HFFc6 (cell line): ENCODE data around the gene IFI35. TPM values are rescaled to one million over a fixed set of nuclear protein-coding genes. Genes with fewer than 3 reads are reported as not detected.
A peak's percentile ranks its signal among the peaks of the same experiment; 100 is the strongest.
"Not testable (repeated sequence)": the region's sequence is repeated elsewhere in the genome, so short reads cannot be mapped to it uniquely, and the experiment has no call there.

Source experiments
- DNase-seq: peaks from one replicate; pipeline ENCODE4 v3.0.0-alpha.2; 2018
- H3K27ac Mint-ChIP-seq: 2 replicates; pipeline ENCODE4 v1.8.0; 2020; ENCODE audit warnings: mild to moderate bottlenecking, mixed read lengths
- H3K27me3 Mint-ChIP-seq: 2 replicates; pipeline ENCODE4 v1.8.0; 2021; ENCODE audit warnings: mild to moderate bottlenecking, moderate library complexity, mixed read lengths; ENCODE audit not compliant: insufficient read depth
- H3K36me3 Mint-ChIP-seq: 2 replicates; pipeline ENCODE4 v1.8.0; 2021; ENCODE audit warnings: low read depth, mixed read lengths
- H3K4me1 Mint-ChIP-seq: 2 replicates; pipeline ENCODE4 v1.8.0; 2020; ENCODE audit warnings: low read depth, mixed read lengths
- H3K4me3 Mint-ChIP-seq: 2 replicates; pipeline ENCODE4 v1.8.0; 2020; ENCODE audit warnings: mild to moderate bottlenecking, moderate library complexity, mixed read lengths
- H3K9me3 Mint-ChIP-seq: 2 replicates; pipeline ENCODE4 v1.8.0; 2020; ENCODE audit warnings: mild to moderate bottlenecking, mixed read lengths
- CTCF ChIP-seq: fragments of 200-600 bp; sonication (generic); IDR thresholded peaks from 2 replicates; pipeline ENCODE4 v1.5.0; 2021; ENCODE audit warnings: antibody characterized with exemption, mild to moderate bottlenecking
- total RNA-seq, 6 experiments: library from RNA; stranded (reverse); fragmentation: NEBNext Ultra II Directional; extraction: Animal tissue kit (Norgen Biotek cat#: 25700); gene quantifications; 2 replicates in 1 of 6; 3 replicates in 5 of 6; pipeline ENCODE4 v1.2.3, GENCODE V29; 2021

Gene IFI35
- total RNA-seq, 6 experiments from 2014 or later = 6.3 to 22.4 (median 18.8) TPM

GRCh38 chr17:43040655-43041054 is 34.1 kb downstream of the IFI35 start:
- peaks cover 21% of the 10 kb centered on the region for H3K4me1 Mint-ChIP-seq
- DNase-seq = no peak
- no peak for TF ChIP-seq CTCF
- no peaks in the 10 kb centered on the region for H3K36me3 Mint-ChIP-seq
- no peaks in the 10 kb centered on the region for H3K9me3 Mint-ChIP-seq
- H3K27me3 Mint-ChIP-seq = no peaks in the 10 kb centered on the region; the same call in 1 of the 2 replicates
- no peak overlapping the region for H3K27ac Mint-ChIP-seq
- no peak overlapping the region for H3K4me3 Mint-ChIP-seq

DNA sequence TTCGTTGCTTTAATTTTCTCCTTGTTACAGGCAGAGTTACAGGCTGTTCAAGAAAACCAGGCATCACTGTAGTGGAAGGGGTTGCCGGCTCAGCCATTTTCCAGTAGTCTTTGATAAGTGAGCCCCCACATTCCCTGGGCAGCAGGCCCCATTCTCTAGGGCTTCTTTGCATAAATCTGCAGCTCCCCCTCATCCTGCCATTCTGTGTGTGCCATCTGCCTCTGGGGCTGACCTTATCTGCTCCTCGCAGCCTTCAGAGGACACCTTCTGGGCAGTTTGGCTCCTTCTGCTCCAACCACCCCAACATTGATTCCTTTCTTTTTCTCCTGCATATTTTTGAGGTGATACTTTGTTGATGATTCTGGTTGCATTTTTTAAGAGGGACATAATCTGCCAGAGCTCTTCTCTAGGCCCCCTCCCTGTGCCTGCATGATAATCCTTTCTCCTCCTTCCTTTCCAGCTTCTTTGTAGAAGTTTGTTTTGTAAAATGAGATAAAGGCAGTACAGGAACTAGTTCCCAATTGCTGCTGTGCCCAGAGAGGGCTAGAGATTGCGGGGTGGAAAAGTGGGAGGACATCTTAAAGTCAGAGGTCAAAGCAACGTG is 35.5 kb downstream of the IFI35 start:
- TF ChIP-seq CTCF = no peak
- Mint-ChIP-seq H3K36me3 (no peaks in the 10 kb centered on the region), H3K4me3 (no peak overlapping the region), H3K27ac (no peak overlapping the region), H3K9me3 (no peaks in the 10 kb centered on the region), H3K4me1 (peaks cover 21% of the 10 kb centered on the region), H3K27me3 (no peaks in the 10 kb centered on the region; the same call in 1 of the 2 replicates)
- DNase-seq = no peak

- TF ChIP-seq CTCF = no peak
- Mint-ChIP-seq H3K27ac (peak overlapping the region; percentile 32; the same call in 1 of the 2 replicates), H3K4me3 (no peak overlapping the region), H3K36me3 (no peaks in the 10 kb centered on the region), H3K4me1 (peaks cover 21% of the 10 kb centered on the region), H3K27me3 (no peaks in the 10 kb centered on the region; the same call in 1 of the 2 replicates), H3K9me3 (no peaks in the 10 kb centered on the region)
- DNase-seq = peak; percentile 17
These were observed 36.7 kb downstream of the IFI35 start for GRCh38 chr17:43043307-43043706.

DNA sequence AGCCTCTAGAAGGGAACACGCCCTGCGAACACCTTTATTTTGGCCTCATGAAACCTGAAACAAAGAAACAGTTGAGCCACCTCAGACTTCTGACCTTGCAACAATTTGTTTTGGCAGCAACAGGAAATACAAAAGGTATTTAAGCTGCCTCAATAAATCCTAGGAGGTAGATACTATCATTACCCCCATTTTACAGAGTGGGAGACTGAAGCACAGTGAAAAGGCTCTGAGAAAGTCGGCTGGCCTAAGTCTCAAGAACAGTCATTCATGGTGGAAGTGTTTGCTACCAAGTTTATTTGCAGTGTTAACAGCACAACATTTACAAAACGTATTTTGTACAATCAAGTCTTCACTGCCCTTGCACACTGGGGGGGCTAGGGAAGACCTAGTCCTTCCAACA is 37.4 kb downstream of the IFI35 start:
- no peak for DNase-seq
- Mint-ChIP-seq H3K36me3 (no peaks in the 10 kb centered on the region), H3K27ac (no peak overlapping the region), H3K27me3 (no peaks in the 10 kb centered on the region; the same call in 1 of the 2 replicates), H3K4me1 (peaks cover 21% of the 10 kb centered on the region), H3K4me3 (no peak overlapping the region), H3K9me3 (no peaks in the 10 kb centered on the region)
- TF ChIP-seq CTCF = no peak

DNA sequence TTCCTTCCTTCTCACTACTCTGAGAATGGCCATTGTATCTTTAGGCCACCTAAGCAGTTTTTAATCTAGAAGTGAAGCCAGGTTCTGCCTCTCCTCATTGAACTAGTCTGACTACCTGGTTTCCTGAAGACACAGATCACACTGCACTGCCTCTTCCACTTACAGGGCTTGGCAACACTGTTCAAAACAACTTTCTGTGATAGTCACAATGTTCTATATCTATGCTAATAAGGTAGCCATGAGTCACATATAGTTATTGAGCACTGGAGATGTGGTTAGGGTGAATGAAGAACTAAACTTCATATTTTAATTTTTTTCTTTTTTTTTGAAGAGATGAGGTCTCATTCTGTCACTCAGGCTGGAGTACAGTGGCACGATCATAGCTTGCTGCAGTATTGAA is 45.4 kb downstream of the IFI35 start:
- TF ChIP-seq CTCF = no peak
- no peak overlapping the region for H3K27ac Mint-ChIP-seq
- no peak for DNase-seq
- H3K4me1 Mint-ChIP-seq = no peaks in the 10 kb centered on the region
- H3K4me3 Mint-ChIP-seq = no peak overlapping the region
- H3K9me3 Mint-ChIP-seq = no peaks in the 10 kb centered on the region
- no peaks in the 10 kb centered on the region; the same call in 1 of the 2 replicates for H3K27me3 Mint-ChIP-seq
- H3K36me3 Mint-ChIP-seq = peaks cover 23% of the 10 kb centered on the region

- not testable (repeated sequence) for H3K9me3 Mint-ChIP-seq, H3K27me3 Mint-ChIP-seq, H3K4me1 Mint-ChIP-seq, H3K4me3 Mint-ChIP-seq, H3K27ac Mint-ChIP-seq, DNase-seq
- peaks cover 23% of the 10 kb centered on the region for H3K36me3 Mint-ChIP-seq
These were observed 46.4 kb downstream of the IFI35 start for GRCh38 chr17:43053008-43053407.
